Parathyroid adenoma (tissue), 2 donors: ENCODE results near the gene MED27.

Source experiments
- H2AFZ ChIP-seq: fragments of 300-600 bp; sonication (generic); one replicate; pipeline ENCODE4 v1.7.0; 2017; ENCODE audit warnings: antibody characterized with exemption, mild to moderate bottlenecking
- H3K27ac ChIP-seq: fragments of 300-600 bp; sonication (generic); one replicate; pipeline ENCODE4 v1.7.0; 2017
- H3K27me3 ChIP-seq: fragments of 300-600 bp; sonication (generic); one replicate; pipeline ENCODE4 v1.7.0; 2017; ENCODE audit warnings: low read length; ENCODE audit not compliant: control insufficient read depth, insufficient read depth
- H3K36me3 ChIP-seq: fragments of 300-600 bp; sonication (generic); one replicate; pipeline ENCODE4 v1.7.0; 2017; ENCODE audit warnings: low read length; ENCODE audit not compliant: control insufficient read depth, insufficient read depth
- H3K4me1 ChIP-seq: fragments of 300-600 bp; sonication (generic); one replicate; pipeline ENCODE4 v1.7.0; 2017; ENCODE audit warnings: control low read depth
- H3K4me2 ChIP-seq: fragments of 300-600 bp; sonication (generic); one replicate; pipeline ENCODE4 v1.7.0; 2017; ENCODE audit warnings: low read length
- H3K4me3 ChIP-seq: fragments of 300-600 bp; sonication (generic); one replicate; pipeline ENCODE4 v1.7.0; 2017; ENCODE audit warnings: low read depth, low read length
- H3K79me2 ChIP-seq: fragments of 300-600 bp; sonication (generic); one replicate; pipeline ENCODE4 v1.7.0; 2017; ENCODE audit warnings: control low read depth
- H3K9ac ChIP-seq: fragments of 300-600 bp; sonication (generic); one replicate; pipeline ENCODE4 v1.7.0; 2017; ENCODE audit warnings: mild to moderate bottlenecking
- H3K9me3 ChIP-seq: fragments of 300-600 bp; sonication (generic); one replicate; pipeline ENCODE4 v1.7.0; 2017; ENCODE audit warnings: low read length; ENCODE audit not compliant: control insufficient read depth
- CTCF ChIP-seq: fragments of 300-600 bp; sonication (generic); IDR thresholded peaks from one replicate; pipeline ENCODE4 v1.7.0; 2017; ENCODE audit warnings: antibody characterized with exemption, mild to moderate bottlenecking
- donor health status: primary hyperparathyroidism.

The MED27 gene

GRCh38 chr9:131997076-131997475, 82.6 kb downstream of the MED27 start:
- TF ChIP-seq CTCF: no peak

GRCh38 chr9:131995382-131995781, 84.3 kb downstream of the MED27 start:
- Histone ChIP-seq H3K9ac (no peak overlapping the region), H3K4me3 (no peak overlapping the region), H3K27ac (no peak overlapping the region), H3K4me2 (no peak overlapping the region), H3K79me2 (peaks cover 10% of the 10 kb centered on the region), H3K9me3 (no peaks in the 10 kb centered on the region), H3K27me3 (no peaks in the 10 kb centered on the region), H3K4me1 (peaks cover 2% of the 10 kb centered on the region), H2AFZ (no peak overlapping the region), H3K36me3 (no peaks in the 10 kb centered on the region)
- no peak for TF ChIP-seq CTCF

More at GRCh38 chr9:131997076-131997475, 82.6 kb downstream of the MED27 start:
- H3K79me2 ChIP-seq: peaks cover 10% of the 10 kb centered on the region
- H3K9me3 ChIP-seq: no peaks in the 10 kb centered on the region
- H3K9ac ChIP-seq: no peak overlapping the region
- H3K4me3 ChIP-seq: no peak overlapping the region
- no peaks in the 10 kb centered on the region for H3K27me3 ChIP-seq
- H3K4me1 ChIP-seq: peaks cover 2% of the 10 kb centered on the region
- no peak overlapping the region for H3K4me2 ChIP-seq
- no peak overlapping the region for H3K27ac ChIP-seq
- H2AFZ ChIP-seq: no peak overlapping the region
- H3K36me3 ChIP-seq: no peaks in the 10 kb centered on the region

GRCh38 chr9:131994364-131995125, 85.1 kb downstream of the MED27 start:
- no peak overlapping the region for H3K4me3 ChIP-seq
- no peak overlapping the region for H3K4me2 ChIP-seq
- H3K27me3 ChIP-seq: no peaks in the 10 kb centered on the region
- H3K36me3 ChIP-seq: no peaks in the 10 kb centered on the region
- no peak overlapping the region for H3K9ac ChIP-seq
- TF ChIP-seq CTCF: no peak
- peaks cover 2% of the 10 kb centered on the region for H3K4me1 ChIP-seq
- no peak overlapping the region for H2AFZ ChIP-seq
- peaks cover 10% of the 10 kb centered on the region for H3K79me2 ChIP-seq
- H3K9me3 ChIP-seq: no peaks in the 10 kb centered on the region
- H3K27ac ChIP-seq: no peak overlapping the region

- H3K27me3 ChIP-seq: no peaks in the 10 kb centered on the region
- no peak overlapping the region for H3K27ac ChIP-seq
- peaks cover 2% of the 10 kb centered on the region for H3K4me1 ChIP-seq
- no peaks in the 10 kb centered on the region for H3K36me3 ChIP-seq
- H3K4me3 ChIP-seq: no peak overlapping the region
- H3K9me3 ChIP-seq: no peaks in the 10 kb centered on the region
- no peak overlapping the region for H3K9ac ChIP-seq
- H2AFZ ChIP-seq: no peak overlapping the region
- peaks cover 10% of the 10 kb centered on the region for H3K79me2 ChIP-seq
- no peak overlapping the region for H3K4me2 ChIP-seq
- no peak for TF ChIP-seq CTCF
Observed at GRCh38 chr9:131992906-131993657, 86.6 kb downstream of the MED27 start.
